NCI-H2227 treated with DMSO at 0.1 percent for 48 hours (cell line): ENCODE data around the gene IDH3G.
A peak's percentile ranks its signal among the peaks of the same experiment; 100 is the strongest.

ENCODE experiments used
- DNase-seq: peaks from one replicate; lab custom pipeline; 2025; lab: John Stamatoyannopoulos, UW

The IDH3G gene

DNA sequence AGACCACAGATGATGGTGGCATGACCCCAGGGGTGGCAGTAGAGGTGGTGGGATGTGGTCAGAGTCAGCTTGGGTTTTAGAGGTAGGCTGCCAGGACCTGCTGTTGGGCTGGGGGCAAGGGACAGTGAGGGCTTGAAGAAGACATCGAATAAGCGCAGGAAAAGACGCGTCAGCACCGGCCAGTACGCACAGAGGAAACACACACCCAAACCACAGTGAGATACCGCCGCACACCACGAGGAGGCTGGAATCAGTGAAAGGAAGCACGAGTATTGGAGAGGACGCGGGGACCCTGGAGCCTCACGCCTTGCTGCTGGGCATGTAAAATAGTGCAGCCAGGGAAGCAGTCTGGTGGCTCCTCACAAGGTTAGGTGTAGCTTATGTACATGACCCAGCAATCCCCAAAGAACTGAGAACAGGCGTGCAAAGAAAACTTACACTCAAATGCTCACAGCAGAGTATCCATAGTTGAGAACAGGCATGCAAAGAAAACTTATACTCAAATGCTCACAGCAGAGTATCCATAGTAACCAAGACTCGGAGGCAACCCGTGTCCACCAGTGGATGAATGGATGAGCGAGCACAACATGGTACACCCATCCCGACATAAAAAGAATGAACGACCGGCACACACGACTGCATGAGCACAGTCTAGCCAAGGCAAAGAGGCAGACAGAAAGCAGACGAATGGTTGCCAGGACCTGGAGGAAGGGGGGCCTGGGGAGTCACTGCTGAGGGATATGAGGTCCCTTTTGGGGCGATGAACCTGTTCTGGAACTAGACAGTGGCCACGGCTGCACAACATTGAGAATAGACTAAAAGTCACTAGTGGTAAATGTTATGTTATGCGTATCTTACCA, 22.9 kb upstream of the IDH3G start:
- DNase-seq = no peak

DNA sequence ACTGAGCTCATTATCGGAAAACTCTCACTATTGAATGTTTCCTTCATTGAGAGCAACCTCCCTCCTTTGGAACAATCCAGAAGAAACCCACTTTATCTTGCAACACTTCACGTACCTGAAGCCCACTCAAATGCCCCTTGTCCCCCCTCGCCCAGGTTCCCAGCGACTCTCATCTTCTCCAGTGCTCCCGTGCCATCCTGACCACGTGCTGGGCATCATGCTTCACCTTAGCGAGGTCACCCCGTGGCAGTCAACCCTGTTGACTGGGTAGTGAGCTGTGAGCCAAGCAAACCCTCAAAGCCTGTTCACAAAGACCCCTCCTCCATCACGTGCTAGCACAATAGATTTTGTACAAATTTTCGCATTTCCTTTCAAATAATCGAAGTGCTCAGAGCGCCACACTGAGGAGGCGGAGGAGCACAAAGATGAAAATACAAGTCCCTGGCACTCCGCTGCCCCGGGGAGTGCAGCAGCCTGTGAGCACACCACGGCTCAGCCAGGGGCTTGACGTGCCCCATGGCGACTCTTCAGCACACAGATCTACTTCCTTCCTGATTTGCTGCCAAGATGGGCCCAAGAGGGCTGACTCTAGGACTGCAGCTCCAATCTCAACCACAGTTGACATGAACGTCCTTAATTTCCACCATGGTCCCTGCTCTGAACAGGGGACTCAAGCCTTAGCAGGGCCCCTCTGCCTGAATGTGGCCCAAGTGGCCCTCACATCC, 20.6 kb upstream of the IDH3G start:
- no peak for DNase-seq

DNA sequence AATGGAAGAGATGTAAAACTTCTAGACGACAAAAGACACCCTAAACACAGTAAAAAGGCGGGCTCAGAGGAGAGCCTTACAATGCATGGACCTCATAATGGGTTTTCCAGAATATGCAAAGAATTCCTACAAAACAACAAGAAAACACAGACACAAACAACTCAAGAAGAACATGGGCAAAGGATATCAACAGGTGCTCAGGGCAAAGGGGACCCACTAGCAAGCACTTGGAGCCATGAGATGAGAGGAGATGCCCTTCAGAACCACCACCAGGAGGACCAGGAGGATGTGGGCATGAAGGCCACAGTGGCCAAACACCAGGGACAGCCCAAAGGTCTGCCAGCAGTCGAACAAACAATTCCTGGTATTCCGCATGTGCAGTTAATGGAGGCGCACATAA, 19.0 kb upstream of the IDH3G start:
- DNase-seq = no peak

DNA sequence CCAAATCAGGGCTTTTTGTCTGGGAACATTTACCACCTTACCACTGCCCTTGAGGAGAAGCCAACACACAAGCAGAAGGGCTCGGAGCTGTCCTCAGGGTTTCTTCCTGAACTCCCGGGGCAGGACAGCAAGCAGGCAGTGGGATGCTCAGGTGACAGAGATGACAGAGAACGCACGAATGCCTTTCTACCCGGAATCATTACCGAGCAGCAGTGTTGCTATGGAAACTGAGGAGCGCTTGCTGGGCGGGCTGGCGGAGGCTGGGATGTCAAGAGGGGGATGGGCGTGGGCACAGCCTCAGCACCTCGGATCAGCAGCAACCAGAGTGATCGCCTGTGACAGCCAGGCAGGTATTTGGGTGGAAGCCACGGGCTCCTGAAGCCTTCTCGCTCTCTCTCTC, 18.0 kb upstream of the IDH3G start:
- DNase-seq = peak; percentile 58

DNA sequence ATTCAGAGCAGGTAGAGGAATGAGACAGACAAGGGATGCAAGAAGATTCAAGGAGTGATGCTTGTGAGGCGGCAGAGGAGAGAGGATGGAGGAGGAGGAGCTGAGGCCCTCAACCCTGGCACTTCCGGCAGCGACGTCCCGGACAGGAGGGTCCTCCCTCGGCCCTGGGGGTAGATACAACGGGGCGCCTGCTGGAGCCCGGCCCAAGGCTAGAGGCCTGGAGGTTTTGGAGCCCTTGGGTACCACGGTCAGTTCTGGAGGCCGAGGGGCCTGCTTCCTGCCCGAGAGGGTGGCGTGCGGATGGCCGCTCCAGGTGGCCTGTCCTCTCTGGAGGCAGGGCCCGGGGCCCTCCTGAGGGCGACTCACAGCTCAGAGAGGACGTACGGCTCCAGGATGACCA, 13.8 kb upstream of the IDH3G start:
- no peak for DNase-seq

DNA sequence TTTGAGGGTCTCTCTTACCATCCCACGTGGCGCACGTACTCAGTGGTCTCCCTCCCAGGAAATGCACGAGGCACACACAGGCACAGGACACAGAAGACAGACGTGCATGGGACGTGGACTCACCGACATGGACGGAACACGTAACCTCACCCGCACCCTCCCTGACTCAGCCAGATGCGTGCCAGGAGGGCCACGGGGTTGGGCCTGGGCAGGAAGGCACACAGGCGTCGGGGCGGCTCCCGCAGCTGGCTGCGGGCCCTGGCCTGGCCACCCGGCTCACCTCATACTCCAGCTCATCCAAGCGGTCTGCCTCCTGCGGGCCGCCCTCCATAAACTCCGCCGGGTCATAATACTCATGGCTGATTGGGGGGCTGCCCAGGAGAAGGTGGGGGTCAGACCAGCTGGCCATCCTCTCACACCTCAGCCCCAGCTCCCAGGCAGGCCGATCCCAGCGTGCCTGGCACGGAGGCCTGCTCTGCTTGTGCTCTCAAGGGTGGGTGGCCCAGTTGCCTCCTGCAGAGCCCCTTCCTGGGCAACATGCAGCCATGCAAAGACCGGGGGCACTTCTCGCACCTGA, 12.9 kb upstream of the IDH3G start:
- DNase-seq = no peak

DNA sequence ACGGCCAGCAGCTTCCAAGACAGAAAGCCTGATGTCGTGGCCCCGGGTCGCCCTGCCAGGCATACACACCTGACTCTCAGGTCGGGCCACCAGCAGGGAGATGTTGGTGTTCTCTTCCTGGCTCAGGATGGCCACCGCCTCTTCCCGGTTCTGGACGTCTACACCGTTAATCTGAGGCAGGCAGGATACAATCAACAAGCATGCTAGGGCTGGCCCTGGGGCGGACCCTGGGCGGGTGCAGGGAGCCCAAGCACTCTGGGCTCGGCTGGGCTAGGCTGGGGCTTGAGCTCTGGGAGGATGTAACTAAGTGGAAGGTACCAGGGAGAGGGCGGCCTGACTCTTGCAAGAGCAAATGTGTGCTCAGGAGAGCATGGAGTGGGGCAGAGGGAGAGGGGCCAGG, 11.3 kb upstream of the IDH3G start:
- no peak for DNase-seq

DNA sequence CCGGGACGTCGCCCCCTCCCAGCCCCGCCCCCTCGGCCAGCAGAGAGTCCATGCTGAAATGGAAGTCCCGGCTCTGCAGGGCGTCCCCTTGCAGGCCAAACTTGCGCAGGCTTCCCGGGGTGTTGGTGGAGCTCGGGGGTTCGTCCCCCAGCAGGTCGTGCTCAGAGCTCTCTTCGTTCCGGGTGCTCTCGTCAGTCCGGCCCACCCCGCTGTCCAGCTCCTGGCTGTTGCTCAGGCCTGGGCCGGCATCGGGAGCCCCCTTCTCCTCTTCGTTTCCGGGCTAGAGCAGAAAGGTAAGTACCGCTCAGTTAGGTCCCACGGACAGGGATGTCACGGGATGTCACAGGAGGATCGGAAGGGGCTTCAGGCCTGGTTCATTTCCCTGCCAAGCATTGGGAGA, 10.4 kb upstream of the IDH3G start:
- DNase-seq = no peak

DNA sequence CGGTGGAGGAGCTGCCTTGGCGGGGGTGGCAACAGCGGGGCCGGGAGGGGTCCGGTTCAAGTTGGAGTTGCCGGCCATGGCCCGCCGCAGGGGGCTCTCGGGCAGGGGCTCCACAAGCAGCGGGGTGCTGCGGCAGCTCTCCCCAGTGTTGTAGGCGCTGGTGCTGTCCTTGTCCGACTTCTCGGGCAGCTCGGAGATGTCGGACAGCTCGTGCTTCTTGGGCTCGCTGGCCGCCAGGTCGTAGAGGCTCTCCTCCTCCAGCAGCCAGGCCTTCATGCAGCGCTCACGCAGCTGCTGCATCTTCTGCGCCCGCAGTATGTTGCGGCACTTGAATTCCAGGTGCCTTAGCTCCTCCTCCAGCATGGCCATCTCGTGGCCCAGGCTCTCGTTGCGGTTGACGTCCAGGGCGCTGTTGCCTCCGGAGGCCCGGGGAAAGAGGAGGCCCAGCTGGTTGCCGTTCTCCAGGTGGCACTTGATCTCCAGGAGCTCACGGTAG, 10.0 kb upstream of the IDH3G start:
- no peak for DNase-seq

DNA sequence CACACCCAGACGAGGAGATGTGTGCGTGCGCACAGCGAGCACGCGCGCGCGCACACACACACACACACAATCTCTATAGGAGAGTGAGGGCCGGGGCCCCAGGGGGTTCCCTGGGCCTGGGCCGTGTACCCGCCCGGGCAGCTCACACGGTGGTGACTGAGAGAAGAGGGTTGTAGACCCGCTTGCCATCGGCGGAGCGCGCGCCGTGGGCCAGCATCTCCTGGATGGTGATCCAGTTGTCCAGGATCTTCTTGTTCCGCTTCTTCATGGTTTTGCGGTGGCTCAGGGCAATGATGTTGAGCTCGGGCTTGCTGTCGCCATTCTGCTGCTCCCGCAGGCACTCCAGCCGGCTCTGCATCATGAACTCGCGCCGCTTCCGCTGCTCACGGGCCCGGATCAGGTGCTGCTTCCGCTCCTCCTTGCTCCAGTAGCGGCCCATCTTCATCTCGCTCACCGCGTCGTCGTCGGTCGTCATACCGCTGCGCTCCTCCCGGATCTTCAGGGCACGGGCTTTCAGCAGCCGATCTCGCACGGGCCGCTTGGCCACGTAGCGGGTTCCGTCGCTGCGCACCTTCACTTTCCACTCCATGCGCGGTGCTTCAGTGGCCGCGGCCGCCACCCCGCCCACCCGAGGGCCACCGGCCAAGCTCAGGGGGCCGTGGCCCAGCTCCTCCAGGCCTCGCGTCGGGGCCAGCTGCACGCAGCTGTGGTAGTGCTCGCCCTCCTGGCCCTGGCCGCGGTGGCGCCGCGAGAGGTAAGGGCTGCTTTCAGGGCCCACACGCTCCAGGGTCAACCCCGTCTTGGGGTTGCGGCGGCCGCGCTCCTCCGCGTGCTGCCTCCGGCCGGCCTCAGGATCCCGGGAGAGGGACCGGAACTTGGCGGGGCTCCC, 9.3 kb upstream of the IDH3G start:
- DNase-seq = no peak

DNA sequence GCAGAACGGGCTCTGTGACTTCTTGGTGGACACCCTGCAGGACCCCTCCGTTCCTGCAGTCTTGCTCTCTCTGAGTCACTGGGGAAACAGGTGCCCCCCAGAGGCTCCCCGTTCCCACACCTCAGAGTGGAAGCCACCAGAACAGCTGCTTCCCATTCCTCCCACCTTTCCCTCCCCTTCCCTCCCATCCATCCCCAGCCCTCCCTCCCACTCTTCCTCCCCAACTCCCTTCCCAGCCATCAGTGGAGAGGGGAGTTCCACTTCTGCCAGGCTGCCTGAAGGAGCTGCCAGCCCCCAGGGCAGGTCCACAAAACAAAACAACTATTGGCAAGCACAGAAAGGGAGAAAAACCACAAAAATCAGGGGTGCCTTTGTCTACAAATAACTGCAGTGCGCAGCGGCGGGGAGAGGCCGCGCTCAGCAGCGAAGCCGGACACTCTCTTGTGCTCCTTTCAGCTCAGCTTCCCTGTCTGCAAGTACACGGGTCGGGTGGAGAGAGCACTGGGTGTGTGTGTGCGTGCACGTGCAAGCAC, 8.4 kb upstream of the IDH3G start:
- no peak for DNase-seq

DNA sequence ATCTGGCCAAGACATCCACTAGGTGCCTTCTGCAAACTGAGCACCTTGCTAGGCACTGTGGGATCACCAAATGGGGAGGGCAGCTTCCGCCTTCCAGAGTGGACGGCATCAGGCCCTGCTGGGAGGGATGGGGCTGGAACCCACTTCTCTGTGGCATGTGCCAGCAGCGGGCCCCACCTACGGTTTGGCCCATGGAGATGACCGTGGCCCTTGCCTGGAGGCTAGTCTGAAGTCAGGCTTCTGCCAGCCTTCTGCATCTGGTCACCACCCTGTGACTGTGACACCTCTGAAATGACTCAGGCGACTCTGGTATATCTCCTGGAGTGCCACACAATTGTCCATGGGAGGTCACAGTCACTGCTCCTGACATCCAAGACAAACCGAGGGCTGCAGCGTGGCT, 7.5 kb upstream of the IDH3G start:
- no peak for DNase-seq

DNA sequence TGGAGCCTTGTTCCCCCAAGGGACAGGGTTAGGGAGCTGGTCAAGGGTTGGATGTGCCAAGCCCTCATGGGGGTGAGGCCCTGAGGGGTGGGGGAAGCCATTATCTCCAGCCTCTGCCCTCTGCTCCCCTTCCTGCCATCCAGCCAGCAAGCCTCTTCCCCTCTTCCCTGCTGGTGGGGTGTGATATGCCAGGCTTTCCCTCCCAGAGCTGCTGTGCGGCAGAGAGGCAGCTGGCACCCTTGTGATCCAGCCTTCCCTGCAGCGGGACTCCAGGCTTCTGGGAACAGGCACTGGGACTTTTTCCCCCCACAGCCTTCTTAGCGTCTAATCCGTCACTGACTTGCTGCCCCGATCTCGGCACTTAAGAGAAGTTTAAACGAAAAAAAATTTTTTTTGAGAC, 6.6 kb upstream of the IDH3G start:
- DNase-seq = no peak

DNA sequence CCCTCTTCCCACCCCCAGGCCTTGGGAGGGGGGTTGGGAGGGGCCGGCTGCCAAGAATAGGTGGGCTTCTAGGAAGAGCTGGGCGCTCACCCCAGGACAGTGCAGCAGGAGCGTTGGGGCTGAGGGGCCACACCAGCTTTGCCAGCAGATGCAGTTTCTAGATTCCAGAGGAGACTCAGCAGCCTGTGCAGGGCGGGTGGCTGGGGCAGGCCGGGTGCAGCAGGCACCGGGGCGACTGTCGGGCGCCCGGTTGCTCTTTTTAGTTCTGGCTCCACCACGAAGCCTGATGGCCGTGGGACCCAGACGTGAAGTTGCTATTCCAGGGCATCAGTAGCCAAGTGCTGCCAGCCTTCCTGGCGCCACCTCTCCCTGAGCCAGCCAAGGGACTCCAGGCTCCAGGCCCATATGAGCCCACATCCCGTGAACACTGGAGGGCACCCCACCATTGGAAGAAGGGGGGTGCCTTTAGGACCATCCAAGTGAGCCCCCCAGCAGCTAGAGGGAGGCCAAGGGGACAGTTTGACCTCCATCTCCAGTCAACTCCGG, 6.1 kb upstream of the IDH3G start:
- DNase-seq = no peak

DNA sequence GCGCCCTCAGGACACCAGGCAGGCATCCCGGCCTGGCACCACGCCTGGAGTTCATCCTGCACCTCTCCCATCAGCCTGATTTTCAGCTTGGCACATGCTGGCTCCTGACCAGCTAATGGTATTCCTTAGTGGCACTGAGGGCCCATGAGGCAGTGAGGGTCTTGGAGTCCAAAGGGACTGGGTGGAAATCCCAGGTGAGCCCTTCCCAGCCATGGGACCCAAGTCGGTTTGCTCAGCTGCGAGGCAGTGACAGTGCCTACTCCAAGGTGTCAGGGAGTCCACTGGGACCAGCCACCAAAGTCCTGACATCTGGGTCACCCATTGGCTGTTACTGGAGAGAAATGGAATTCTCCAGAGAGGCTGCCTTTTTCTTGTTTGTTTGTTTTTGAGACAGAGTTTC, 5.2 kb upstream of the IDH3G start:
- no peak for DNase-seq

DNA sequence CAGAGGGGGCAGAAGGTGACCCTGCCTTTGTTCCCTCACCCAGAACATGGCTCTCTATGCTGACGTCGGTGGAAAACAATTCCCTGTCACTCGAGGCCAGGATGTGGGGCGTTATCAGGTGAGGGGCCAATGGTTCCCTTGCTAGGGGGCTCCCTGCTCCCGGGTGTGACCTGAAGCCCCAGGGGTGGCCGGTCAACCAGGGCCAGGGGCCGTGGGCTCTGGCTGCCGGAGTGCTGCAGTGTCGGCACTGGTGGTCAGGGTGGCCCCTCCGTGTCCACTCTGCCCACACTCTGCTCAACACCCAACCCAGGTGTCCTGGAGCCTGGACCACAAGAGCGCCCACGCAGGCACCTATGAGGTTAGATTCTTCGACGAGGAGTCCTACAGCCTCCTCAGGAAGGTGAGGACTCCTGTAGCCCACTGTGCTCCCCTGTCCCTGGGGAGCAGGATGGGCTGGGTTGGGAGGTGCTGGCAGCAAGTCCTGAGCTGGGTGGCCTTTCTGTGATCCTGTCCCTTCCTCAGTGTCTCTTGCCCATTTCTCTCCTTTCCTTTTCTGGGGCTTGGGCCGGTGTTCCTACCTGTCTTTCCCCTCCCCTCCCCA, 3.3 kb upstream of the IDH3G start:
- no peak for DNase-seq

DNA sequence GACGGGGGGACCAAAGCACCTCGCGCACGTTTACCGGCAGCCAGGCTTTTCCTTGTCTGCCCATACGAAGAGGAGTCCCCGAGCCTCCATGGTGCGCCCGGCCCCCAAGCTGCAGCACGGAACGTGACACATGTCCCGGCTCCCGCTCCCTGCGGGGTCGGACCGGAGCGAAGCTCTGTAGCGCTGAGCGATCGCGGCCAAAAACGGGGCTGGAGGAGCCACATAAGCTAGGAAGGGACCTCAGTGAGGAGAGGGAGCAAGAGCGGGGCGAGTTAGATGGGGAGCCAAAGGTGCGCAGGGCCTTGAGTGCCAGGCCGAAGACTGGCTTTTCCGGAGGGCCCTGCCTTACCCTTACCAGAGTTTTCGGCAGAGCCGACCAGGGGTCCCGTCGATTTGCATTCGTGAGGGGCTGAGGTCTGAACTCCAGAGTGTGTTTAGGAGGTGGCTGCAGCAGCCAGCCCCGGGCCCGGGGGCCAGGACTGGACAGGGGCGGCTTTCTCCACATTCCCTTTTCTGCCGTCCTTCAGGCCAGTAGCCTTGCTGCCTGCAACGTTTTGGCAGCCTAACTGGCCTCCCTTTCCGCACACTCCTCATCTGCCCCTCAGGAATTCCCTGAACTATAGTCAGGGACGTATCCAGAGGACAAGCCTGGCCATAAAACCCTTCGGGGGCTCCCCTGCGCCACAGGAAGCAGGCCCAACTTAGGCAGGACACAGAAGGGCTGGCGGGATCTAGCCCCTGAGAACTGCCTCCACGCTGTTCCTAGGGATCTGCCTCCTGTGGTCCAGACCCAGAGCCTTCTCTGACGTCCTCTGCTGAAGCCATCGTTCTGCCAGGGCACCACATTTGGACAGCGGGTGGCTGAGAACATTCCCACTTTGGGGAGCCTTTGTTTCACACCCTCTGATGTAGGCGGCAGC, 982 bp upstream of the IDH3G start:
- no peak for DNase-seq

DNA sequence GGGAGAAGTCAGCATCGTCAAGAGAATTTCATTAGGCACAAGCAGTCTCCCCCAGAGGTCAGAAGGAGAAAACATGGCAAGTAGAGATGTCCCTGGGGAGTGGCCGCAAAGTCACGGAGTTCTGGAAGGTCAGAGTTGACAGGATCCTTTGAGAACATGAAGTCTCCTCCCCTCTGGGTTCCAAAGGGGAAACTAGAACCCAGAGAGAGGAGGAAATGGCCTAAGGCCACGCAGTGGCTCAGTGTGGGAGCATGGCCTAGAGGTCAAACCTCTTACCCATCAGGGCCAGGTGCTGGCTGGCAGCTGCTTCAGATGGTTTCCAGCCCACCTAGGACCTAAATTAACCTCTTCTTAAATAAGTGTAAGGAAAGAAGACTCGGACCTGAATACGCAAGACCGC, 884 bp downstream of the IDH3G start:
- no peak for DNase-seq

DNA sequence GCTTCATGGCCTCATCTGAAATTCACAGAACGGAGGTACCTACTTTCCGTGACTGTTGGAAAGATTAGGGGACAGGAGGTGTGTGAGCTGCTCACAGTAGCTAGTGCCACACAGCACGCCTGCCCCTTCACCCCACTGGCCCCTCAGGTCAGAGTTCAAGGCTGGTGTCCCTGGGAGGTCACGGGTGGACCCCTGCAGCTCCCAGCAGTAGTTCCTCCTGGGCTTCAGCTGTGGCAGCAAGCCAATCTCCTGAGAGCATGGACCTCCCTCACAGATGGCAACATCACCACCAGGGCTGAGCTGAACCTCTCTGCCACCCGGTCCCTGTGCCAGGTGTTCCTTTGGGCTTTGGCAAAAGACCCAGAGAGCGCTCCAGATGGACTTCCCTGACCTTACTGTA, 1.8 kb downstream of the IDH3G start:
- DNase-seq = no peak
